ENCODE measurements around the gene SLC35G4.

DNA sequence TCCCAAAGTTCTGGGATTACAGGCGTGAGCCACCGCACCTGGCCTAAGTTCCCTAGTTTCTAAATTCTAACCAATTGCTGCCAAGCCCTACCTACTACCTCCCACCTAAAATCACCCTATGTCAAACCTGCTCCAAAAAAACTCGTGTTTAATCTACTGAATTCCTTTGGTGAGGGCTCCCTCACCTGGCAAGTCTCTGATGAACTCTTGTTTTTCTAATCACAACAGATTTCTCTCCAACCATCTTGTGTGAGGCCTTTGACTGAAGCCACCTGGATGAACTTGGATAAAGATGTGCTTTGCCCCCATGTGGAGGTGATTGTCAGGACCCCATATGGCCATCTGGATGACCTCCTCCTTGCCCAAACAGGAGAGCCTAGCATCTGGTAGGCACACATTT, 17.4 kb upstream of the SLC35G4 start:
- TF ChIP-seq EZH2 (IDR thresholded peaks at IDR 0.05; ENCODE audit: low read length): no peak
- no peak for TF ChIP-seq CTCF (optimal IDR thresholded peaks at IDR 0.05 in 1 of 3, IDR thresholded peaks at IDR 0.05 in 1 of 3, conservative IDR thresholded peaks at IDR 0.05 in 1 of 3; ENCODE audit: extremely low read depth in 1 of 3, insufficient read depth in 2 of 3, low read length in 3 of 3)

All from keratinocyte (primary cell).